Kidney epithelial cell (primary cell): ENCODE results near the gene CEL. TPM values are rescaled to one million over a fixed set of nuclear protein-coding genes. Genes with fewer than 3 reads are reported as not detected.

Experiments
- DNase-seq: peaks from one replicate; pipeline ENCODE4 v3.0.0-alpha.2; 2010; ENCODE audit warnings: low read depth
- H3K27me3 ChIP-seq: 2 replicates; pipeline ENCODE4 v1.6.0; 2011; ENCODE audit warnings: low read length; ENCODE audit not compliant: control insufficient read depth, insufficient read depth
- H3K36me3 ChIP-seq: 2 replicates; pipeline ENCODE4 v1.5.1; 2011; ENCODE audit warnings: low read length; ENCODE audit not compliant: control insufficient read depth, insufficient read depth
- H3K4me3 ChIP-seq: 2 replicates; pipeline ENCODE4 v1.5.1; 2011; ENCODE audit warnings: low read depth, mild to moderate bottlenecking, control low read depth, low read length
- total RNA-seq: library from RNA; depleted of rRNA; stranded (reverse); fragments of >200 nt; gene quantifications from 2 replicates; pipeline ENCODE4 v1.2.3, GENCODE V29; 2015
- TF ChIP-seq, protein P1 (sequence below): IDR thresholded peaks from 2 replicates; pipeline ENCODE4 v1.5.1; 2011; ENCODE audit warnings: mild to moderate bottlenecking, moderate library complexity, low read length, control low read depth, inconsistent platforms; ENCODE audit not compliant: insufficient read depth, poor library complexity, severe bottlenecking

Gene CEL
- total RNA-seq, 1 donor from 2014 or later, result 1.2 TPM

DNA sequence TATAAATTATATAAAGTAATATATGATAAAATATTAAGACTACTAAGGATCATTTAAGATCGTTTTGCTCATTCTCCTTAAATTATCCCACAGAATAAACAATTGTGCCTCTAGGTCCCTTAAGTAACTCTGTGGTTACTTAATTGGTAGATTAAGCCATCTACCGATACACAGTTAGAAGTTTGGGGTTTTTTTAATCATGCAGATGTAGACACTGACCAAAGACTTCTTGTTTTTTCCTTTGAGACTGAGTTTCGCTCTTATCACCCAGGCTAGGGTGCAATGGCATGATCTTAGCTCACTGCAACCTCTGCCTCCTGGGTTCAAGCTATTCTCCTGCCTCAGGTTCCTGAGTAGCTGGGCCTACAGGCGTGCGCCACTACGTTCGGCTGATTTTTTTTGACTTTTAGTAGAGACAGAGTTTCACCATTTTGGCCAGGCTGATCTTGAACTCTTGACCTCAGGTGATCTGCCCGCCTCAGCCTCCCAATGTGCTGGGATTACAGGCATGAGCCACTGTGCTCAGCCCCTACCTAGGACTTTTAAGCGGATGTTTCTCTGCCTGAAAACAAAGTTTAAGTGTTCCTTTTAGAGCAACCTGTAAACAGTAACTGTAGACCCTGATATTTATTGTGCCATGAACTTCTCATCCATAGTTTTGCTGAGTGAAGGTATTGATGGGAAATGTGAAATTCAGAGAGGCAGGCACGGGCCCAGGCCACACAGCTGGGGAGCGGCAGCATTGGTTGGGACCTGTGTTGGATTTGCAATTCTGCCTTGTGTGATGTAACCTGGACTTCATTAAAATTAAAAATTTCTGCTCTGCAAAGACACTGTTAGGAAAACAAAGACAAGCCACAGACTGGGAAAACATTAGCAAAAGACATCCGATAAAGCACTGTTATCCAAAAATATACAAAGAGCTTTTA, 11.6 kb downstream of the CEL start:
- TF ChIP-seq, protein P1, sequence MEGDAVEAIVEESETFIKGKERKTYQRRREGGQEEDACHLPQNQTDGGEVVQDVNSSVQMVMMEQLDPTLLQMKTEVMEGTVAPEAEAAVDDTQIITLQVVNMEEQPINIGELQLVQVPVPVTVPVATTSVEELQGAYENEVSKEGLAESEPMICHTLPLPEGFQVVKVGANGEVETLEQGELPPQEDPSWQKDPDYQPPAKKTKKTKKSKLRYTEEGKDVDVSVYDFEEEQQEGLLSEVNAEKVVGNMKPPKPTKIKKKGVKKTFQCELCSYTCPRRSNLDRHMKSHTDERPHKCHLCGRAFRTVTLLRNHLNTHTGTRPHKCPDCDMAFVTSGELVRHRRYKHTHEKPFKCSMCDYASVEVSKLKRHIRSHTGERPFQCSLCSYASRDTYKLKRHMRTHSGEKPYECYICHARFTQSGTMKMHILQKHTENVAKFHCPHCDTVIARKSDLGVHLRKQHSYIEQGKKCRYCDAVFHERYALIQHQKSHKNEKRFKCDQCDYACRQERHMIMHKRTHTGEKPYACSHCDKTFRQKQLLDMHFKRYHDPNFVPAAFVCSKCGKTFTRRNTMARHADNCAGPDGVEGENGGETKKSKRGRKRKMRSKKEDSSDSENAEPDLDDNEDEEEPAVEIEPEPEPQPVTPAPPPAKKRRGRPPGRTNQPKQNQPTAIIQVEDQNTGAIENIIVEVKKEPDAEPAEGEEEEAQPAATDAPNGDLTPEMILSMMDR, result no peak
- no peak for DNase-seq
- Histone ChIP-seq H3K4me3 (no peak overlapping the region), H3K27me3 (no peaks in the 10 kb centered on the region), H3K36me3 (no peaks in the 10 kb centered on the region)

- TF ChIP-seq, protein P1, result no peak
- H3K4me3 ChIP-seq, result no peak overlapping the region
- H3K36me3 ChIP-seq, result no peaks in the 10 kb centered on the region
- peaks cover 4% of the 10 kb centered on the region for H3K27me3 ChIP-seq
- no peak for DNase-seq
Observed at GRCh38 chr9:133074111-133074651, 12.4 kb downstream of the CEL start.

- Histone ChIP-seq H3K36me3 (no peaks in the 10 kb centered on the region), H3K4me3 (no peak overlapping the region), H3K27me3 (peaks cover 4% of the 10 kb centered on the region)
- TF ChIP-seq, protein P1, result no peak
- peak; percentile 65 for DNase-seq
Observed at GRCh38 chr9:133075925-133076630, 14.3 kb downstream of the CEL start.

- no peak for DNase-seq
- H3K4me3 ChIP-seq, result no peak overlapping the region
Observed at GRCh38 chr9:133076691-133077090, 14.9 kb downstream of the CEL start.

GRCh38 chr9:133078486-133078885, 16.7 kb downstream of the CEL start:
- Histone ChIP-seq H3K27me3 (peaks cover 4% of the 10 kb centered on the region), H3K36me3 (no peaks in the 10 kb centered on the region), H3K4me3 (no peak overlapping the region)
- TF ChIP-seq, protein P1, result no peak
- no peak for DNase-seq

More at GRCh38 chr9:133076691-133077090, 14.9 kb downstream of the CEL start:
- peaks cover 4% of the 10 kb centered on the region for H3K27me3 ChIP-seq
- H3K36me3 ChIP-seq, result no peaks in the 10 kb centered on the region
- TF ChIP-seq, protein P1, result no peak
